GM19025 (cell line): ENCODE results near the gene HOXB5.

Source experiments
- ATAC-seq: cut with Tn5 transposase; IDR thresholded peaks from one replicate; pipeline ENCODE4 v1.9.1; 2021; ENCODE audit warnings: mild to moderate bottlenecking, low read depth, moderate library complexity; ENCODE audit not compliant: unreplicated experiment

HOXB5 gene

DNA sequence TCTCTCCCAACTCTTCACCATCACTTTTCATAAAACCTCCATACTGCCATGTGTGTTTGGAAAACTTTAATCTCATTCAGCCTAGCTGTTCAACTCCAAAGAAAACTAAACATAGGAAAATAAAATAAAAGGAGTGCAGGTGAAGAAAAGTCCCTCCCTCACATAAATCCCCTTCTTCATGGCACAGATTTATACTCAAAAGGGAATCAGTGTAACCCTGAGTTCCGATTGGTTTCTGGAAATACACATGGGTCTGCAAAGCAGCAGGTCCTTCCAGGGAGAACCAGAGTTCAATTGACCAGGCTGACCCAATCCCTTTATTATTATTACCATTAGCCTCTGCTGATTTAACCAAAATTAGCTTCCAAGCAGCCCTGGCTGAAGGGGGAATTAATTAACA is 39.8 kb downstream of the HOXB5 start:
- ATAC-seq = no peak

DNA sequence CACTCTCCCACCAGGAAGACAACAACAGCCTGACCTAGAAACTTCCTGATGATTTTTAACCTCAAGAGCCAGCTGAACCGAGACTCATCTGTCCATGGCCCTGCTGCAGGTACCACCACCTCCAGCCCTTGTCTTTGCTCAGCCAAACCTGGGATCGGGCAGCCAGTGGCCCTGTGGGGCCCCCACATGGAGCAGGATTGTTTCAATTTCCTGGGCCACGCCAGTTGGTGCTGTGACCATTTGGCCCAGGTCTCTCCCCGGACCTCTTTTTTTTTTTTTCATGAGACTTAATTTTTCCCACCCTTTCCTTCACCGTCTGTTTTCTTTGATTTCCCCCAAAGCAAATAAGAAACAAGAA is 40.4 kb downstream of the HOXB5 start:
- ATAC-seq = no peak

DNA sequence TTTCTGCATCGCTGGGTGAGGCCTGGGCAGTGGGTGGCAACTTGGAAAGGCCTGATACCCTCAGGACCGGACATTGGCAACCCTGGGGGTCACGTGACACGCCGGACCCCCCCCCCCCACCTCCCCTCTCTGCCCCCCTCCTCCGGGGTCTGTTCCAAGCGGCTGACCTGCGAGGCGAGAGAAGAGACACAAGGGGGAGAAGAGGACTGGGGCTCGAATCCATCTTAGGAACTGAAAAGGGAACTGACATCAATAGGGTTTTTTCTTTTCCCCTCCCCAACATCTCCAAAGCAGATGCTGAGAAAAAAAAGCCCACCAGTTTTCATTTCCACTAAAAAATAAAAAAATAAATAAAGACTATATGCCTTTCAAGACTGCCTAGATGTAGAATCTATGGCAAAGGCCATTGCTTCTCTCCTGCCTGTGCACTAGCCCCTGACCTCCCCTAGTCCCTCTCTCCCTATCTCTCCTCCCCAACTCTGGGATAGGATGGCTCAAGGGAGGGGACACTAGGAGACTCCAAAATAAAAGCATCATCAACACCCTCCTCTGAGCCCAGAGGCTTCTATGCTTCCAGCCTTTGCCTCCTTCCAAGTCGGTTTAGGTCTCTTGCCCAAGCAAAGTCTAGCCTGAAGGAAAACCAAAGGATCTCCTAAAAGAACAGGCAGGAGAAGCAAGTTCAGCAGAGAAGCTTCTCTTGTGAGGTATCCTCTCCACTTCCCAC is 41.0 kb downstream of the HOXB5 start:
- no peak for ATAC-seq

DNA sequence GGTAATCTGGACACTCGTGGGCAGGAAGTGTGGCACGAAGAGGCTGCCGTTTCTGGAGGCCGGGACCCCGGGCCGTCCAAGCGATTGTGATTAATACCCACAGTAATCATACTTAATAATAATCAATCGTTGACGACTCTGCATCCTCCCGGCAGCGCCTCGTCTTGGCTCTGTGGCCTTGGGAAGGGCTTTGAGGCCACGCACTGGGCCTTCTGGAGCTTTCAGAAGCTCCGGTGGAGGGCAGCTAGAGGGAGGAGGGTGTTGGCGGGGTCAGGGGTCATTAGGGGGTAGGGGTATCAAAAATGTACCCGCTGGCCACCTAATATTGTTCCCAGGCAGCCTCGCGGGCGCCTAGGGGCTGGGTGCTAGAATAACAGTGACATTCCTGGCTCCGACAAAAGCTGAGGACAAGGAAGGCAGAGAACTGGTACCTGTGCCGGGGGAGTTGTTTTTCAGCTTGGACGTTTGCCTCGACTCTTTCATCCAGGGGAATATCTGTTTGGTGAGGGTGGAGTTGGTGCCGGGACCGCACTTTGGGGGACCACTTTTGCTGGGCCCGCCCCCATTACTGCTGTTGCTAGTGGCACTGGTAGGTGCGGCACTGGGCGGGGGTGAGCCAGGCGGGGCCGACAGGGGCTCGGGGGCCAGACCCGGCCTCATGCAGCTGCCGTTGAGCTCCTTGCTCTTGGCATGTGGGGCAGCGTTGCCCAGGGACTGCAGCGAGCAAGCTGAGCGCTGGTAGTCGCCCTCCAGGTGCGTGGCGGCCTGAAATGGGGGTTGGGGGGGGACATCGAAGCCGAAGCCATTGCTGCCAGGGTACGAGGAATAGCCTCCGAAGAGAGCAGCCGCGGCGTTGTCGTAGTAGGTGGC is 41.7 kb downstream of the HOXB5 start:
- ATAC-seq = no peak

DNA sequence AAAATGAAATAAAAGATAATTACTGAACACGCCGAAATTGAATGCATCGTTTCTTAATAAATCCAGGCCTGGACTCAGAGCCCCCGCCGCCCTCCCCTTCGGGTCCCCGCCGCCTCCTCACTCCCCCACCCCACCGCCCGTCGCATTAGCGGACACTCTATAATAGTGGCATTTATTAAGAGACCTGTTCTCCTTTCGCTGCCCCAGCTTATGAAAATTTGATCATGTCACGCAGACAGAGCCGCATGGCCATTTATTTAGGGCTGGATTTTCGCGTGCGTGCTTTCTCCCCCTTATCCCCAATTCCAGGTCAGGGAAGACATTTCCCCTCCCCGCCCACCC is 42.4 kb downstream of the HOXB5 start:
- ATAC-seq = no peak

DNA sequence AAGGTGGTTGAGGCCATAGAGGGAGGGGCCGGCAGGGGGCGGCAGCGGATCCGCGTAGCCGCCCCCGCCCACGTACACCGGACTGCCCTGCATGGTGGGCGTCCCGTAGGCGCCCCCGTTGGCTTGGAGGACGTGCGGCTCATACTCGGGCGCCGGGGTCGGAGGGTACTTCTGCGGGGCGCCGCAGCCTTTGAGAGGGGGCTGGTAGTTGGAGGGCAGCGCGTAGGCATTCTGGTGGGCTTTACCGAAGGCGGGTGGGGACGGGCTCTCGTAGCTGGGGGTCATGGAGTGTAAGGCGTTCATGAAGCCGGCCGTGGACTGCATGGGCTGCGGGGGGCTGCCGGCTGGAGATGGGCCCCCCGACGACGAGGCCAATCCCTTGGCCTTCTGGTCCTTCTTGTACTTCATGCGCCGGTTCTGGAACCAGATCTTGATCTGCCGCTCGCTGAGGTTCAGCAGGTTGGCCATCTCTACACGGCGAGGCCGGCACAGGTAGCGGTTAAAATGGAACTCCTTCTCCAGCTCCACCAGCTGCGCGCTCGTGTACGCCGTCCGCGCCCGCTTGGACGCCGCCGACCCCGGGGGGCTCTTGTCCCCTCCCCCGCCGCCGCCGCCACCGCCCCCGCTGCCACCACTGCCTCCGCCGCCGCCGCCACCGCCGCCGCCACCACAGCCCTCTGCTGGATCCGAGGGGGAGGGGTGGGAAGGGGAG is 42.9 kb downstream of the HOXB5 start:
- no peak for ATAC-seq

DNA sequence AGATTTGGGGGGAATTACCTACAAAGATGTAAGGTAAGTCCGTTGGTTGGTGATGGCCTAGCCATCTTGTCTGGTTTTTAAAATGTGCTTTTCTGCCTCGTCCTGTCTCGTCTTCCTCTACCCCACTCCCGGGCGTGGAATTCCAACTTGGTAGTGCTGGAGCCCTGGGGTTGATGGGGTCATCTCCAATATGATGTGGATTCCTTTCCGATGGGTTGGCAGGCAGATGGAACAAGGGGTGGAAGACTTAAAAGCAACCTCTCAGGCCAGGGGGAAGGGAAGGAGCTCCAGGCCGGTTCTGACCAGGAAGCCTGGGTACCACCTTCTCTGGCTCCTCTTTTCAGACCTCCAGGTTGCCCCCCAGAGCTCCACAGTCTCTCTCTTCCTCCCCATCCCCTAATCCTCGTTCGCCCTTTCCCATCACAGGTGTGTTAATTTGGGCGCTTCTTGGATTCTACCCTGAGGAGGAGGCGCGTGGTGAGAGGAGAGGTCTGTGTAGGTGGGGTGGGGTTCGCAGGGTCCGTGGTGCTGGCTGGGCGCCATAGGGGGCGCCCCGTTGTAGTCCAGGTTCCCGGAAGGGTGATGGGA is 43.6 kb downstream of the HOXB5 start:
- no peak for ATAC-seq

DNA sequence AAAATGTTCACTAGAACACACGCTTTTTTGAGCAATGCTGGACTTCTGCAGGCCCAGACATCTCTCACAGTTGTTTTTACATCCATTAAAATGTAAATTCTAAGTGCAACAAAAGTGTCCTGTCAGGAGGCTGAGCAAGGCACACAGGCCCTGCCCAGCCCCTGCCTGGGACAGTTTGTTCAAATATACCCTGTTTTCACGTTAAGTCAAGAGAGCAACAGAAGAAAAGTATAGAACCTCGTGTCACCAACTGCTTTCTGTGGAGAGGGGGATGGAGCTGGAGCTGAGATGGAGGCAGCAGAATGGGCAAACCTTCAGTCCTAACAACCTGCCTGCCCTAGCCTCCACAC is 44.3 kb downstream of the HOXB5 start:
- no peak for ATAC-seq

DNA sequence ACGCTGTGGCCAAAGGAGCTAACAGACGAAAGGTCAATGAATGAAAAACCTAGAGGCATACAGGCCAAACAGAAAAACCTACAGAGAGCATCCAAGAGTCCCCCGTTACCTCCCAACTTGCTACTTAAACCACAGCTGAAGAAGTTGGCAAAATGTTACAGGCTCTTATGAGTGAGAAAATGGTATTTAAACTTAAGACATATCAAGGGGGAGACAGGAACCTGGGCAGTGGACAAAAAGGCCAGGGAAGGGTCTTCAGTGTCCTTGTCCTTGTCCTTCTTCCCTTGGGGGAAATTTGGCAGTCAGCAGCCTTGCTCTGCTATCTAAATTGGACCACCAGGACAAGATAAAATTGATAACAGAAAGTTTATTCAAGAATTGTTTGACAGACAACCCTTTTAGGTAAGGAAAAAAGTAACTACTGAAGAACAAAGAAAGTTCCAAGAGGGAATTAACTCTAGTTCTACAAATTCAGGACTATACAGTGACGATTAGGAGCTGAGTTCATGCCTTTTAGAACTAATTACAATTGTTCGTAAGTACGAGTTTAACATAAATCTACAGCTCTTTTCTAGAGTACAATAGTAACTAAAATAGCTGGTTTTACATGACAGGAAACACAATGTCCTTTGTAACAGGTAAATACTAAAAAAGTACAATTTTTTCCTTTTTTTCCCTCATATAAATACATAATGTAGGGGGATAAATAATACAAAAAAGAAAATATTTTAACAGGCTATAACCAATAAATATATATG is 44.9 kb downstream of the HOXB5 start:
- ATAC-seq = no peak

DNA sequence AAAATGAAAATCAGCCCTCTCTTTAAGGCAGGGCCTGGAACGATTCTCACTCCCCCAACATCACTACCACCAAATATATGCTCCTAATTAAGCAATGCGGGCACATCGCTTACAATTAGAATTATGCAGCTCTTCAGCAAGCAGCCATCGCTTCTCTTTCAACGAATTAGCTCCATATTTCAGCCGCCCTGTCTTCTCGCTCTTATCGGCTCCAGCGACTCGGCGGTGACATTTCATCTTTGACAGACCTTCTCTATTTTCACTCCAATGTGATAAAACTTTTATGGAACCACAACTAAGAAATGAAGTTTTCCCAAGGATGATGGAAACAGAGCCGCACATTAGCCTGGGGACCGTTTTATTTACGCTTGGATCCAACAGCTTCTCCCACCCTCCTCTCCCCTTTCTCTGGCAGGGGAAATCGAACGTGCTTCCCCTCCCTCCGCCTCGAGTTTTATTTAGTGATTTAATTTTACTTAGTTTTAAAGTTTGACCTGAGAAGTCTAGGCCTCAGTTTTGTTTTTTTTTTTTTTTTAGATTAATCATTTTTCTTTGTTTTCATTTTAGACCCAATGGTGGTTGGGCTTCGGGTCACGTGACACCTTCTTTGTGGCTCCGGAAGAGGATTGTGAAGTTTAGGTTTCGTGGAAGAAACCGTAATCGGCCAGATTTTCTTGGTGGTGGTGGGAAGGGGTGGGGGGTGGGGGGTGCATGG is 45.6 kb downstream of the HOXB5 start:
- no peak for ATAC-seq

DNA sequence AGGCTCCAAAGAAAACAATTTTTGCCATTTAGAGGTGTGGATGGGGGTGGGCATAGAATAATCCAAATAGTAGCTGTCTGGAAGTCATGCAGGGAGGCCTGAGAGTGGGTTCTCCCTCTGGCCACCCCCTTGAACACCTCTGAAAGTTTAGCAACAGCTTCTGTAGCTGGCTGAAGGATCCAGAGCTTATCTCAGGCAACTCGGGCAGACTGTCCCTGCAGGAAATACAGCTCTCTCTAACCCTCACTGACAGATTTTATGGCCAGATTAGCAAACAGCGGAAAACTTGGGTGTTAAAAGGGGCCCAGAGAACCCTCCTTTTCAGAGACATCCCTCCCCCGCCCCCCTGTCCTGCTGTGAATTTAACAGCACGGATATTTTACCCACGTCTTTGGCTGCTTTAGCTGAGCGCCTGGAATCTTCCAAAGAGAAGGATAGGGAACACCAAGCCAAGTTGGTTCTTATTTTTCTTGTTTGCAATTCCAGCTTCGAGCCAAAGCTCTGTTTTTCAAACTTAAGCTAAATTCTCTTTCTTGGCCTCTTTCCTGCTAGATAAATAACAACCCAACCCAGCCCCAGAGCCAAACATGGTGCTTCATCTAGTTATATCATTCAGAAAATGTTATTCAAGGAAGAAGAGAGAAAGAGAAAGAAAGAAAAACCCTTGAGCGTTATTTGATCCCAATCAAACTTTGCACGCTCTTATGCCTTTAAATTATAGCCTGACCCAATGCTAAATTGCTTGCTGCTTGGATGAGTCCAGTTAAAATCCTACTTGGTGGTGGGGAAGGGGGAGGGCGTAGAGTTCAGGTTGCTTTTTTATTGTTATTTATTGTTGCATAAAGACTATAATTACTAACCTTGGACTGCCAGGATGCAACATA is 46.4 kb downstream of the HOXB5 start:
- no peak for ATAC-seq

DNA sequence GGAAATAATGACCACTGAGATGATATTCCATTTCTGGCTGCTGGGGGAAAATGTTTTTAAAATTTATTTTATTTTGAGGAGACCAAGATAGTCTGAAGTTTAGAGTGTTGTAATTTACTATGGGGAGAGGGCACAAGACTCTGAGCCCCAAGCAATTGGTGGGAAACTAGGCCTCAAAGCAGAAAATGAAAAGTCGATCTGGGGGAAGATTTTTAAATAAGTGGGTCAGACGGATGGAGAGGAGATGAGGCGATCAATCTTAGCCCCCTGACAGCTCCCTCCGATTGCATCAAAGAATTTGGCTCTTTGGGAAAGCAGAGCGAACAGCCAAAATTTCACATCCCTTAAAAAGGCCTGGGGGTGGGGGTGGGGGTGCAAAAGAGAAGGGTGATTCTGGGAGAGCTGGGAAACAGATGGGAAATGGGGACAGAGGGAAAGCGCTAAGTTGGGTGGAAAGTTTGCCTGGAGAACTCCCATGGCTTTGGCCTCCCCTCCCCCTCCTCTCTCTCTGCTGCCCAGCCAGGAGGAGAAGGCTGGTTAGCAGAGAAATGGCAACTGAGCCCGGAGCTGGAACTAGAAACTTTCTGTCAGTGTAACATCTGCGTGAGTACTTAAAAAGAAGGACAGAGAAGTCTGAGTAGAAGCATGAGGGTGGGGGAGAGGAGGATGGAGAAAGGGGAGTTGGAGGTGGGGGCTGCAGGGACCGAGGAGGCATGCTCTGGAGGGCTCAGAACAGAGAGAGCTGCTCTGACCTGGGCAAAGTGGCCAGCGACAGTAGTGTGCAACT is 47.2 kb downstream of the HOXB5 start:
- ATAC-seq = no peak

DNA sequence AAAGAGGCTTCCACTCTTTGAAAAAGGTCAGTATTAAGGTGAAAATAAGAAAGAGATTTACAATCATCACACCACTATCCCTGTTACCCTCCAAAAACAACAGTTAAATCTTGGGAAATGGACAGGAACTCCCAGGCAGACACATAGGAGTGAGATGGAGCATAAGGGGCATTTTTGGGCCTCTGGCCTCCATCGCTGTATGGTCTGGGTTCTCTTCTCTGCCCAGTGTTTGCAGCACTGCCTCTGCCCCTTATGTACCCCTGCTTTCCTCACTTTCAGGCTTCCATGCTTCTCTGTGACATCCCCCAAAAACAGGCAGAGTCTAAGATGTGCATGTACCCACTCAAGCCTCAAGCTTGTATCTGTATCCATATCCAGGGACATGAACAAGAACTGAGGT is 48.0 kb downstream of the HOXB5 start:
- no peak for ATAC-seq

DNA sequence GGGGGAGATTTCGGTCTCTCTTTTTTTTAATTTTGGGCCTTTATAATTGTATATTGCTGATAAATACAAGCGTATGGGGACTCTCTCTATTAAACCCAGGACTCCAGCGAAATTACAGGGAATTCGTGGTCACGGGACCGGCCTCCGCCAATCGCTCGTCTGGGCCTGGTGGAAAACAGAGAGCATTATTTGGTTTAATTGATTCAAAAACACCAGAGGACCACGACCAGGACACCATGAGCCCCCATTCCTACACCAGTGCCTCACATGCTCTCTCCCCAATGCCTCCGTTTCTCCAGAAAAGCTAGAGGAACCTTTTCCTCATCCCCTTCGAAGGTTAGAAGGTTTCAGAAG is 48.6 kb downstream of the HOXB5 start, which contains the start of gene HOXB2:
HOXB2 (minus strand) TSS at position 88 of the 354 bp plus-strand sequence. CDS start 198 bp downstream, outside the sequence.
- no peak for ATAC-seq

DNA sequence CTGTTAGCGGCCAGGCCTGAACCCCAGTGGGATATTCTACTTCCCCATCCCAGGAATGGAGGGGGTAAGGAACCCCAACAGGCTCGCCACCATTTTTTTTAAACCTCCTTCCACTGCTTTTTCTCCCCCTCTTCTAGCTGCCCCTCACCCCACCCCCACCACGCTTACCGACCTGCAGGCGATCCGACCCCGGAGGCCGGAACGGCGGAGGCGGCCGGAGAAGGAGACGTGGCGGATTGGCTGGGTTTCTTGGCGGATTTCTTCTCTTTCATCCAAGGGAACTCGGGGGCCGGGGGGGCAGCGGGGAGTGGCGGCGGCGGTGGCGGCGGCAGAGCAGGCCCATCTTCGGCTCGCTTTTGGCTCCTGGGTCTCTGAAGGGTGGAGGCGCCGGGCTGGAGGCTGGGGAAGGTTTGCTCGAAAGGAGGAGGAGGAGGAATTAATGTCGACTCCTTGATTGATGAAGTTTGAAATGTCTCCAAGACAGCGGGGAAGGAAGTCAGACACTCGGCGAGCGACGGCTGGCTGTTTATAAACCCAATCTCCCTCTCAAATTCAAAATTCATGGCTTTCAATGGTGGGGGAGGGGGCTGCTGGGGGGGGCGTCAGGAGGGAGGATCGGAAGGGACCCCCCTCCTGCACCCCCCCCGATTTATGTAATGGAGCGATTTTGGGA is 49.1 kb downstream of the HOXB5 start:
- no peak for ATAC-seq

DNA sequence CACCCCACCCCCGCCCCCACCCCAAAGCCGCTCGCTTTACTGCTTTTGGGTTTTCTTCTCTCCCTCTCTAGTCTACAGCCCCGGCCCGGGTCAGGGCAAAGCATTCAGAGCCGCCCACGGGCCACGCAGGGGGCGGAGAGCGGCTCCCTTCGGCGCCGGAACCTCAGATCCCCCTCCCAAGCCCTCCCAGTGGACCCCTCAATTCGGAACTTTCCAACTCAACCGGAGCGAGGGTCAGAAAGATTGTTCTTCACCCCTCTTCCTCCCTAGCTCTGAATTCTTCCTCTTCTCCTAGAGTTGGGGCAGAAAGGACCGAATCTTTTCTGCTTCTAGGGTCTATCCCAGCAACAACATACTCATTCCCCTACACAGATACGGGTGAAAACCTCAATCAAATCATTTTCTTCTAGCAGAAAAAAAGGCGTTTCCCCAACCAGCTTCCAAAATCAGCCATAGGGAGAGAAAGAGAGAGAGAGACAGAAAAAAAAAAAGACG is 49.7 kb downstream of the HOXB5 start:
- no peak for ATAC-seq

DNA sequence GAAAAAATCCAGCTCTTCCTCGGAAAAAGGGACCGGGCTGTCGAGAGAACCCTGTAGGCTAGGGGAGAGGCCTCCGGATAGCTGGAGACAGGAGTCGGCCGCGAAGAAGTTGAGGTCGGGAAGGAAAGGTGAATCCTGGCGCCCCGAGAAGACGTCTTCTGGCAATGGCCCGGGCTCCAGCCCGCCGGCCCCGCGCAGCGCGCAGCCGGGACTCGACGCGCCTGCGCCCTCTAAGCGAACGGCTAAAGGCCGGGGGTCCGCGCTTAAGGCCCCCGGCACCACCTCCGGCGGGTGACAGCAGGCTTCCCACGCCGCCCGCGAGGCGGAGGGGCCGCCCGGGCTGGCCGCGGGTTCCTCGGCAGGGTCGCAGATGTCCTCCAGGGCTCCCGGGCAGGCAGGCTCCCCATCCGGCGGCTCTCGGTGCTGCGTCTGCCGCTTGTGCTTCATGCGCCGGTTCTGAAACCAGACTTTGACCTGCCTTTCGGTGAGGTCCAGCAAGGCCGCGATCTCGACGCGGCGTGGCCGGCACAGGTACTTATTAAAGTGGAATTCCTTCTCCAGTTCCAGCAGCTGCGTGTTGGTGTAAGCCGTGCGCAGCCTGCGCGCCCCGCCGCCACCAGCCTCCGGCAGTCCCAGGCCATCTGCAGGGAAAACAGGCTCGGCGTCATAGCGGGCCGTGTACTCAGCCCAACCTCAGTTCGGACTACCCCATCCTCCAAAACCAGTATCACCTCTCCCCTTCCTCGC is 50.3 kb downstream of the HOXB5 start:
- peak; percentile 62 for ATAC-seq
